HG02885 (cell line): ENCODE results near the gene ANKRD53.

Experiments used
- ATAC-seq: cut with Tn5 transposase; IDR thresholded peaks from one replicate; pipeline ENCODE4 v1.9.1; 2021; ENCODE audit warnings: mild to moderate bottlenecking; ENCODE audit not compliant: unreplicated experiment, poor library complexity

ANKRD53 gene

DNA sequence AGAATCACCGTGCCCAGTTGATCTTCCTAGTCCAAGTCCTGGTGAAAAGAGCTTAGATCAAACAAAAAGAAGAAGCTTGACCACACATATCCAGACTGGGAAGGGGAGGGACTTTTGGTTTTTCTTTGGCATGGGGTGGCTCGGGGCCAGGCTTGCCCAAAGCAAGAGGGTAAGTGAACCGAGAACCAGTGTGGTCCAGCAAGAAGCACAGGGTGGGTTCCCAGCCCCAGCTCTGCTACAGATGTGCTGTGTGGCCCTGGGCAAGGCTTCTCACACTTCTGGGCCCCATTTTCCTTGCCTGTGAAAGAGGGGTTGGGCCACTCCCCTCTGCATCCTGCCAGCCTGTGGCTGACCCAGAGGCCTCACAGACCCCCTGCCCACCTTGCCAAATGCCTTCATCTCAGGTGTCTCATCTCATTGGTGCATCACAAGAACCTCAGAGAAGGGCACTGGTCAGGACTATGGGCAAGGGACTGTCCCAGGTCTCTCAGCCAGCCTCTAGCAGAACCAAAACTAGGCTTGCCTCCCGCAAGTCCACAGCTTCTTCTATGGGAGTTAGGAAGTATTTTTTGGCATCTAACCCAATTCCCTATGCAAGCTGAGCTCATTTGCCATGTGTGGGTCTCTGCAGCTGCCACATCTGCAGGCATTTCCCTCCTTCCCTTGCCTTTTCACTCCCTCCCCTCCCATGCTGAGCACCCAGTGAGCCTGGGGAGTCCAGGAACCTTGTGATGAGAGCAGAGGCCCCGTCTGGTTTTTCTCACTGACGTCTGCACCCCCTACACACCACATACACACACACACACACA, 35.8 kb upstream of the ANKRD53 start:
- no peak for ATAC-seq

DNA sequence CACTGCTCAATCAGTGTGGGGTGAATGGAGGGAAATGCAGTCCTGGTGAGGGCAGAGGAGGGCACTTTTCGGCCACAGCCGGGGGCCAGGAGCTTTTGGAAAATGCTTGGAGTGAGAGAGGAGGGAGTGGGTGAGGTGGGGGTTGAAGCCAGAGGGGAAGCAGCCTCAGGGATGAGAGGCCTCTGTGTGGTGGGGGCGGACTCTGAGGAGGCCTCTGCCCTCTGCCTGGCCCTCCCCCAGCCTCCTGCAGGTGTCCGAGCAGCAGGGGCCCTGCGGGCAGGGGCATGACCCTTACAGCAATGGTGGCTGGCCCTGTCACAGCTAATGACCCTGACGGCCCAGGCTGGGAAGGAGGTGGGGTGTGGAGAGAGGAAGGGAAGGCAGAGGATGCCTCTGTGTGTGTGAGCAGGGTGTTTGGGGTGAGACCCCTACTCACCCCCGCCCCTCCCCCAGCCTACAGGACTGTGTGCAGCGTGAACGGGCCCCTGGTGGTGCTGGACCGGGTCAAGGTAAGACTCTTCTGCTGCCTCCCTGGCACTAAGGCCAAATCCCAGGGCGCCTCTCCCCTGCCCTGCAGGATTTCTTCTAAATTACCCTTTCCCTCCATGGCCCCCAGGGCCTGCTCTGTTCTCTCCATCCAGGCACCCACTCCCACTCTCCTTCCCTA, 35.1 kb upstream of the ANKRD53 start:
- ATAC-seq, result no peak

DNA sequence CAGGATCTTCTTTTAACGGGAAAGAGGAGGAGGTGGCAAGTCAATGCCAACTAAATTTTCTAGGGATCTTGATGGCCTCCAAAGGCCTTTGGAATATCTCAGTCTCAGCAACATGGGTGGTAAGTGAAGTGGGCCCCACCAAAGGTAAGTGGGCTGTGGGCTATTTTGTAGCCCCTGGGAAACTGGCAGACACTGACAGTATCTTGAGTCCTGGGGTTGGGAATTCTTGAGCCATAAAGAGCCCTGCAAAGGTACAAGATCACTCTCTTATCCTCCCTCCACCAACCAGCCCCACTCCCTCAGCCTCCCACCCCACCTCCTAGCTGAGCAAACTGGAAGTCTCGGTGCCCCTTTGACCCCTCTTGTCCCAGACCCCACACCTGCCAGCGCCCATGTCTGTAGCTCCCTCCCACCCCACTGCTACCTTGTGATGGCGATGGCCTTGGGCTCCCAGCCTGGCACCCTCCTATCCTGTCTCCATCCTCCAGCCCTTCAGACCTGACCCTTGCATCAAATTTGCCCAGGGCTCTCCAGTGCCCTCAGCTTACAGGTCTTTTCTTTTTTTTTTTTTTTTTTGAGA, 34.2 kb upstream of the ANKRD53 start:
- ATAC-seq, result no peak

DNA sequence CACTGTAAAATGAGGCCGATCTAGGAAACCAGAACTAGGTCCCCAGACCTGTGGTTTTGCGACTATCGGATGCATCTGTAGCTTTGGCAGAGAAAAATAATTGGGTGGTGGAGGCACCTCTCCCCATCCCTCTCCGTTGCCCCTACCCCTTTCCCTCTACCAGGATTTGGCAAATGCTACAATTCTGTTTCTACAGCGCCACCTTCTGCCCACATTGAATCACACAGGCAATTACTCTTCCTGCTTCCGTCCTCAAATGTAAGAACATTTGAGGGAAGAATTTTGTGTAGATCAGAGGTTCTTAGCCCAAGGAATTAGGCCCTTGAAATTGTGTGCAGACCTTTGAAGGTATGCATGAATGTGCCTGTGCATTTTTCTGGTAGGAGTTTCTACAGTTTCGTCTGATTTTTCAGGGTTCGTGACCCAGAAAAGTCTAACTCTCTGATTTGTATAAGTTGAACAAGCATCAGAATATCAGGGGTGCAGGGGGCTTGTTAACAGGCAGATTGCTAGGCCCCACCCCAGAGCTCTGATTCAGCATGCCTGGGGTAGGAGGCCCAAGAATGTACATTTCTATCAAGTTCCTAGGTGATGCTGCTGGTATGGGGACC, 31.5 kb upstream of the ANKRD53 start:
- ATAC-seq, result no peak

DNA sequence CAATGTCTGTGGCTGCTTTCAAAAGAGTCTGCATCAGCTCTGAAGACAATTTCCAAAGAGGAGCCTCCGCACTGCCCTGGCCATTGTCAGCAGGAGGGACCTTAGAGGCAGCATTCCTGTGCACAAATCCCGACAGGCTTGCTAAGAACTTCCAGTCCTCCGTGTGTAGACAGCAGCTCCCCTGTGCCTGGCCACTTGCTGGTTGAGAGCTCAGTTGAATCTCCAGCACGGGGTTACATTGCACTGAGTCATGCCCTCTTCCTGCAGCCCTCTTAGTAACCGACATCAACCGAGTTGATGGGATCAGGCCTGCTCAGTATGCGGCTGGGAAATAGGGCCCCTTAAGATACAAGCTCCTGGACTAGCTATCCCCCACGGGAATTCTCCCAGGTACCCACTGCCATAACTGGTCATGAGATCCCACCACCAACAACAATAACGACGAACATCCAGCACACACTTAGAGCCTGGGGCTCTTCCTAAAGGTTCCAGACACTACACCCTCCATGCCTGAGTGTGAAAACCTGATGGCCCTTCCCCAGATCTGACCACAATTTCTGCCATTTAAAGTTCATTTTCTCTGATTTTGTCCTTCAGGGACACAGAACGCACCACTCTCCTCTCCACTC, 30.8 kb upstream of the ANKRD53 start:
- ATAC-seq, result no peak

DNA sequence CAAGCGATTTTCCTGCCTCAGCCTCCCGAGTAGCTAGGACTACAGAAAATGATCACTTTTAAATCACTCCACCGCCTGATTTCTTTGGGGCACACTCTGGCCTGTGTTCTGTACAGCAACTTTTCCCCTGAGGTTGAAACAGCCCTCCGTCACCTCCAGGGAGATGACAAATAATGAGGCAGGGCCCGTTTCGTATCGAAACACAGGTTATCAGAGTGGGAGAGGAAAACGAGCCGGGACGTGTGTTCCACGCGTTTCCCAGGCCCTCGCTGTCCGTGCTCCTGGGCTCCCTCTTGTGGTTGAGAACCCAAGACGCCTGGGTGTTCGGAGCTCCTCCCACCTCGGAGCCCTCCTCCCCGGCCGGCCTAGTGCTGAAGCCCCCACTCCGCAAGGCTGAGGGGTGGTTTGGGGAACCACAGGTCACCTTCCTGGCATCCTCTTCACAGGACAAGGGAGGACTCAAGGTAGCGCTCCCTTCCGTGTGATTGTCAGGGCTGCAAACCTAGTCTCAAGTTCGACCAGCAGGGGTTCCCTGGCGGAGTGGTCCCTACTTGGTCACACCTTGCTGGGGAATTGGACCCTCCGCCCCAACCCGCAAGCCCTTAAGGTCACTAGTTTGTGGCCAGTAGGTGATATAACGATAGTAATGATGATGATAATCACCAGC, 30.0 kb upstream of the ANKRD53 start:
- peak; percentile 87 for ATAC-seq

DNA sequence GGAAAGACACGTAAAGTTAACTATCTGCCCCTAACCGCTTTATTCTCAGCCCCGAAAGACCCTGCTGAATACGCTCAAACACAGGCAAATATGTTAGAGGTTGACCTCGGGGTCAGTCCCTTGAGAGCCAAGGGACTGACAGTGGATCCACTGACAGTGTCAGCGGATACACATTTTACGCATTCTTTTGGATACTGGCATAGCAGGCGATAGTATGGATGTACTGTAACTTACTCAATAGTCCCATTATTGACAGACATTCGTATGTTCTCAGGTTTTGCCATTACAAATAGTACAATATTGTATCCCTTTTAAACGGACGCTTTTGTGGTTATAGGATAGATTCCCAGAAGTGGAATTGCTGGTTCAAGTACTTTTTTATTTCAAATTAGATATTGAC, 29.3 kb upstream of the ANKRD53 start:
- no peak for ATAC-seq

DNA sequence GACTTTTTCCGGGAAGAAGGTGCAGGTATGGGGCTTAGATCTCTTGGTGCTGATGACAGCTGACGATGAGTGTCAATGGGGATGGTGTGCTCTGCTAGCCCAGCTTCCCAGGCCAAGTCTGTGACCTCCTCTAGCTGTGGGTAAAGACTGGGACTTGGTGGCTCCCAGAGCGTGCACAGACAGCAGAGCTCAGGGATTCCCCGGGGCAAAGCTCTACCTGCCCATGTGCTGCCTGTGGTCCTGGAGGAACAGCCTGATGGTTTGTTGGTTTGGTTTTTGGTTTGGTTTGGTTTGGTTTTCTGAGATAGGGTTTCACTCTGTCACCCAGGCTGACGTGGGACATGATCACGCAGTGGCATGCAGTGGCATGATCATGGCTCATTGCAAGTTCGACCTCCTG, 23.5 kb upstream of the ANKRD53 start:
- no peak for ATAC-seq

DNA sequence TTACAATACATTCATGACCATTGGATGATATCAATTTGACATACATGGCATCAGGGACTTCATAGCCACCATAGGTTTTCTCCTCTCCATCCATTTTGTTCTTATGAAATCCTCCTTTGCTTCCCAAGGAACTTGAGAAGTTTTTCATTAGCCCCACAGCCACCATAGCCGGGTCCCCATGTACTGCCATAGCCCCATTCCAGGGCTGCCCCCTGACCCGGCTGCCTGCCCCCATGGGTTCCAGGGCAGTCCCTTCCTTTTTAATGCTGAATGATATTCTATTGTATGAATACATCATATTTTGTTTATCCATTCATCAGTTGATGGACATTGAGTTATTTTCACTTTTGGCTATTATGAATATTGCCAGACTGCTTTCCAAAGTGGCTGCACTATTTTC, 22.3 kb upstream of the ANKRD53 start:
- no peak for ATAC-seq

DNA sequence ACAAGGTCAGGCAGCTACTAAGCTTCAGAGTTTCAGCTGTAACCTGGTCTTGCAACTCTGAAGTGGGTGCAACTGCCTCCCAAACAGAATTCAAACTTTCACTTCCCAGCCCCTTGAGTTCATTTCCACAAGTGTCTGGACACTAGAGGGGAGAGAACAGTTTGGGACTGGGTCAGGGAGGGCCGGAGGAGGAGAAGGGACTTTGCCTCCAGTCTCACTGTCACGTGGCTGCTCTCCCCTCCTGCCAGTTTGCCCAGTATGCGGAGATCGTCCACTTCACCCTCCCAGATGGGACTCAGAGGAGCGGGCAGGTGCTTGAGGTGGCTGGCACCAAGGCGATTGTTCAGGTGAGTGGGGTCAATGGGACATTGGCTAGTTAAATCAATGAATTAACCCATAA, 20.6 kb upstream of the ANKRD53 start:
- ATAC-seq, result no peak

DNA sequence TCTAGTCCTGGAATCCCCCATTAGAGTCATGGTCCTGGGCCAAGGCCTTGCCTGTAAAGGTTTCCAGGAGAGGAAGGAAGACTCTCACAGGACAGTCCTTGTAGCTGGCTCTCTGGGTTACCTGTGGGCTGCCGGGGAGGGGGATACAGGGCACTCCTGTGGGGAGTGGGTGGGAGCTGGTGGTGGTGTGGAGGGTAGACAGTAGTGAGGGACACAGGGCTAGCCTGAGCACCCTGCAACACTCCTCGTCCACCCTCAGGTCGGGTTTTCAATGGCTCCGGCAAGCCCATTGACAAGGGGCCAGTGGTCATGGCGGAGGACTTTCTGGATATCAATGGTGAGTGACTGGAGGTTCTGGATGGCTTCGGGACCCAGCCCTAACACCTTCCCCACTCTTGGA, 19.7 kb upstream of the ANKRD53 start:
- ATAC-seq, result no peak

DNA sequence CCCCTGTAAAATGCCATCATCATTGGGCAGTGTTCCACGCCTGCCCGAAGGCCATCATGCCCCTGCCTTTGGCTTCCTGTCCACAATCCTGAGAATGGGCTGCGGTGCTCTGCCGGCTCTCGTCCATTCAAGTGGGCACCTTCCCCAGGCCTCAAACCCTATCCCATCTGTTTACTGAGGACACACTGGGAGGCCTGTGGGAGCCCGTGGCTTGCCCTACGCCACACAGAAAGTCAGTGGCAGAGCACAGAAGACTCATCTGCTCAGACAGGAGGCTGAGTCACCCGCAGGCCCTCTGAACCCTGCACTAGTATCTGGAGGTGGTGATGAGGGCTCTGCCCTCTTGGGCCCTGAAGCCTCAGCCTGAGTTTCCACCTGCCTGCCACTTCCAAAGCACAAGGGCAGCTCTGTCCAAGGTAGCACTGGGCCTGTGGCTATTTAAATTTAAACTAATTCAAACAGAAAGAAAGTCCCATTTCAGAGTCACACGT, 19.1 kb upstream of the ANKRD53 start:
- no peak for ATAC-seq

DNA sequence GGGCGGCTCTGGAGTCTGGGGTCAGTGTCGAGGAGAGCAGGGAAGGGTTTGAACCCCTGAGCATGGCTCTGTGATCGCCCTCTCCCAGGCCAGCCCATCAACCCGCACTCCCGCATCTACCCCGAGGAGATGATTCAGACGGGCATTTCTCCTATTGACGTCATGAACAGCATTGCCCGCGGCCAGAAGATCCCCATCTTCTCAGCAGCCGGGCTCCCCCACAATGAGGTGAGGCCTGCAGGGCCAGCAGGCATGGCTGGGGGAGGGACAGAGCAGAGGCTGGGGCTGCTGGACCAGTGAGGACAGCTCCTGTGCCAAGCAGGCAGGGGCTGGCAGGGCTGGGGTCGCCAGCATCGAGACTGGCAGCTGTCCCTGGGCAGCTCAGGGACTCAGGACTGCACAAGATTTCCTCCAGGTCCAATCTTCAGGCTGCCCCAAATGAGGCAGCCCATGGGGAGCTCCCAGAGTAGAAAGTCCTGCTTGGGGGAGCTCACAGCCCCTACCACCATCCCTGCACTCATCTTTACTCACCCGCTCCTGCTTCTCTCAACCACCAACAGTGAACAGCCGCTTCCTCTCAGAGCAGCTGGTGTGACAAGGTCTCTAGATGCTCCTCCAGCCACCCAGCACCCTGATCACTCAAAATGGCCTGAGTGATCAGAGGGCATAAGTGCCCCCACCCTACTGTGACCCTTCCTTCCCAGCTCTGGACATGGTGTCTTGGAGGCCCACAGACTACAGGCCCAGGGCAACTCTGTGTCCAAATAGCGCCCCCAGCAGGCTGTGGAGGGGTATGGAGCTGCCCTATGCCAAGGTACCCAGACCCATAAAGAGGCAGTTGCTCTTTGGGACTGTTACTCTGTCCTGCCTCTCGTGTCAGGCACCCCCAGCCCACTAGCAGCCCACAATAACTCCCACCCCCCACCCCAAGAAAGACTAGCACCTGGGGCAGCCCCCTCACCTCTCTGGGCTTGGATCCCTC, 18.3 kb upstream of the ANKRD53 start:
- ATAC-seq, result no peak

DNA sequence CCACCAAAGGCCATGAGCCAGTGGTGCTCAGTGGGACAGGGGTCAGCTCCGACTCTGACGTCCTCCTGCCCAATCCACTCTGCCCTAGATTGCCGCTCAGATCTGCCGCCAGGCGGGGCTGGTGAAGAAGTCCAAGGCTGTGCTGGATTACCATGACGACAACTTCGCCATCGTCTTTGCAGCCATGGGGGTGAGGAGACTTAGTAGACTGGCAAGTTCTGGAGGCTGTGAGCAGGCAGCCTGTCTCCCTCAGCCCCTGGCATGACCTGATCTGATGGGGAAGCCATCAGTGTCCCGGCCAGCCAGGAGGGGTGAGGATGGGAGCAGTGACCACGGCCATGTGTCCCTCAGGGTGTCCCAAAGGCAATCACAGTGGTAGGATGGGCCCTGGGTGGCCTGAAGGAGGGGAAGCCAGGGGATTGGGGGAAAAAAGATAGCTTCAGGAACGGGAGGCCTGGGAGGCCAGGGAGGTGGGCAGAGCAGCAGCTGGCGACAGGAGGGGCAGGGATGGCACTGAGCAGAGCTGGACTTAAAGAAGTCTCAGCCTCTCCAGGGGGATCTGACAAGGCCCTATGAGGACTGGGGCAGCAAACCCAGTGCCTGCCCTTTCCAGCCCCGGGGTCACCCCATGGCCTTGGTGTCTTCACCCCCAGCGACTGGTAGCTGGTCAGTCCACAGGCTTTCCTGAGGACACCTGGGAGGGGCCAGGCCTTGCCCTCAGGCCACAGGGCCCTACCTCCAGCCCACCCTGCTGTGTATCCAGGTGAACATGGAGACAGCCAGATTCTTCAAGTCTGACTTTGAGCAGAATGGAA, 17.4 kb upstream of the ANKRD53 start:
- ATAC-seq, result no peak

DNA sequence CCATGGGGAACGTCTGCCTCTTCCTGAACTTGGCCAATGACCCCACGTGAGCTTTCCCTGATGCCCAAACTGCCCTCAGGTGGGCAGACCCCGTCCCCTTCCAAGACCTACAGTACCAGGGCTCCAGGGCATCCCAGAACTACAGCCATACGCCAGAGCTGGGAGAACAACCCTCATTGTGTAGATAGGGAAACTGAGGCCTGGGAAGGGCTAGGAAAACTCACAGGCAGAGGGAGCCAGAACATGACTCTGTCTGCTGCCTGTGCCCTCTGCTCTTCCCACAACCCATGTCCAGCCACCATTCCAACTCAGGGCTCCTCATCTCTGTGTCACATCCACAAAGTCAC, 16.8 kb upstream of the ANKRD53 start:
- no peak for ATAC-seq

DNA sequence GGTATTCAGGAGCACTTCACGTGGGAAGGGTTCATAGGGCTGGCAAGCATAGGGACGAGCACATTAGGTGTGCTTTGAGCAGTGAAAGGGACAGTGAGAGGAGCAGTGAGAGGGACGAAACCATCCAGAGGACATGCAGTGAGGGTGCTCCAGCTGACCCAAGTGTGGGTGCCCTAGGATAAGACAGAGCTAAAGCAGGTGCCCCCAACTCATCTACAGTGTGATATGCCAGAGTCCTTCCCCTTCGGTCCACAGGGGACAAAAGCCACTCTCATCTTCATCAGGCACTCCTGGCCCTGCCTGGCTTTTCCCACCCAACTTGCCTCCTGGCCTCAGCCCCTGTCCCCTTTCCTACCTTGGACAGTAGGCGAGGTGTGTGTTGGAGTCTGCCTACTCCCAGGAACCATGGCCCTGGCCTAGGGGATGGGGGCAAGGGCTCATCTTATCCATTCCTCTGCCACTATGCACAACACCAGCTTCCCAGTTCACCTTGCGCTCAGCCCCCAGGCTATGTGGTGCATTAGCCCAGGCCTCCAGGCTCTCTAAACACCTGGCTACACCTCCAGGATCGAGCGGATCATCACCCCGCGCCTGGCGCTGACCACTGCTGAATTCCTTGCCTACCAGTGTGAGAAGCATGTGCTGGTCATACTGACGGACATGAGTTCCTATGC, 16.1 kb upstream of the ANKRD53 start:
- ATAC-seq, result no peak
